HEK293 (cell line): Measurements from ENCODE around the gene SUMO3.

Experiments used
- CTCF ChIA-PET: fragments of 350-600 bp; formaldehyde crosslinking; extraction: SDS; loops from one replicate; lab custom pipeline; 2021; ENCODE audit warnings: antibody characterized with exemption; lab: Yijun Ruan, JAX
- POLR2A ChIA-PET: fragments of 300-600 bp; formaldehyde crosslinking; extraction: SDS; loops from one replicate; lab custom pipeline; 2020; ENCODE audit warnings: antibody characterized with exemption, inconsistent platforms; lab: Yijun Ruan, JAX
- H3K27ac ChIP-seq: fragments of 200-500 bp; sonication (Bioruptor generic); 2 replicates; pipeline ENCODE4 v1.5.1; 2014; ENCODE audit warnings: low read depth, low read length, control low read depth, inconsistent platforms; ENCODE audit errors: extremely low read depth
- H3K36me3 ChIP-seq, 2 experiments: fragments of 200-500 bp in 1 of 2; sonication (Bioruptor generic) in 1 of 2; 1 replicate in 1 of 2; 2 replicates in 1 of 2; pipeline ENCODE4 v1.5.1; 2014 to 2017; ENCODE audit warnings: inconsistent platforms in 2 of 2, low read length in 2 of 2; ENCODE audit not compliant: control insufficient read depth in 2 of 2, insufficient read depth in 1 of 2
- H3K4me1 ChIP-seq: fragments of 200-500 bp; sonication (Bioruptor generic); 2 replicates; pipeline ENCODE4 v1.5.1; 2014; ENCODE audit warnings: mild to moderate bottlenecking, low read length, inconsistent platforms; ENCODE audit not compliant: control insufficient read depth, insufficient read depth
- H3K4me3 ChIP-seq: 2 replicates; pipeline ENCODE4 v1.5.1; 2011; ENCODE audit warnings: low read depth, mild to moderate bottlenecking, control low read depth, low read length, moderate library complexity
- H3K9me3 ChIP-seq: fragments of 200-500 bp; sonication (Bioruptor generic); 2 replicates; pipeline ENCODE4 v1.5.1; 2014; ENCODE audit warnings: low read depth, low read length, inconsistent platforms; ENCODE audit not compliant: control insufficient read depth, insufficient read depth
- BCL6B ChIP-seq: fragments of 450-650 bp; formaldehyde crosslinking; IDR thresholded peaks from 2 replicates; pipeline ENCODE4 v1.5.1; 2017; ENCODE audit warnings: missing biosample characterization, missing genetic modification characterization
- PRDM10 ChIP-seq: fragments of 450-650 bp; formaldehyde crosslinking; IDR thresholded peaks from 2 replicates; pipeline ENCODE4 v1.5.1; 2016; ENCODE audit warnings: missing biosample characterization, missing genetic modification characterization
- RBAK ChIP-seq: fragments of 450-650 bp; formaldehyde crosslinking; IDR thresholded peaks from 2 replicates; pipeline ENCODE4 v1.5.1; 2016; ENCODE audit warnings: missing biosample characterization, missing genetic modification characterization
- TCF7L2 ChIP-seq: IDR thresholded peaks from 2 replicates; pipeline ENCODE4 v1.6.1; 2011; ENCODE audit warnings: low read depth, mild to moderate bottlenecking, inconsistent platforms, low read length, moderate library complexity, borderline replicate concordance
- WT1 ChIP-seq: fragments of 450-650 bp; formaldehyde crosslinking; IDR thresholded peaks from 2 replicates; pipeline ENCODE4 v1.5.1; 2016; ENCODE audit warnings: missing biosample characterization, missing genetic modification characterization
- YY2 ChIP-seq: fragments of 450-650 bp; formaldehyde crosslinking; IDR thresholded peaks from 2 replicates; pipeline ENCODE4 v1.5.1; 2016; ENCODE audit warnings: missing biosample characterization, missing genetic modification characterization
- ZBTB26 ChIP-seq: fragments of 450-650 bp; formaldehyde crosslinking; optimal IDR thresholded peaks from 2 replicates; pipeline ENCODE3; 2016; ENCODE audit warnings: missing biosample characterization, mild to moderate bottlenecking, missing genetic modification characterization
- ZBTB49 ChIP-seq: fragments of 450-650 bp; formaldehyde crosslinking; IDR thresholded peaks from 2 replicates; pipeline ENCODE4 v1.5.1; 2016; ENCODE audit warnings: missing biosample characterization, missing genetic modification characterization, low read depth
- ZNF184 ChIP-seq: fragments of 450-650 bp; IDR thresholded peaks from 2 replicates; pipeline ENCODE4 v1.5.1; 2018; ENCODE audit warnings: missing biosample characterization, mild to moderate bottlenecking, missing genetic modification characterization
- ZNF248 ChIP-seq: fragments of 450-650 bp; formaldehyde crosslinking; IDR thresholded peaks from 2 replicates; pipeline ENCODE4 v1.5.1; 2017; ENCODE audit warnings: missing biosample characterization, missing genetic modification characterization
- ZNF341 ChIP-seq: fragments of 450-650 bp; formaldehyde crosslinking; IDR thresholded peaks from 2 replicates; pipeline ENCODE4; 2016; ENCODE audit warnings: low read depth, missing biosample characterization, missing genetic modification characterization
- ZNF423 ChIP-seq: fragments of 450-650 bp; formaldehyde crosslinking; IDR thresholded peaks from 2 replicates; pipeline ENCODE4 v1.5.1; 2016; ENCODE audit warnings: missing biosample characterization, missing genetic modification characterization
- ZNF488 ChIP-seq: fragments of 450-650 bp; formaldehyde crosslinking; IDR thresholded peaks from 2 replicates; pipeline ENCODE4 v1.5.1; 2016; ENCODE audit warnings: missing biosample characterization, missing genetic modification characterization
- ZNF501 ChIP-seq: fragments of 450-650 bp; formaldehyde crosslinking; IDR thresholded peaks from 2 replicates; pipeline ENCODE4 v1.5.1; 2016; ENCODE audit warnings: missing biosample characterization, missing genetic modification characterization
- ZNF514 ChIP-seq: fragments of 450-650 bp; formaldehyde crosslinking; IDR thresholded peaks from 2 replicates; pipeline ENCODE4 v1.5.1; 2016; ENCODE audit warnings: missing biosample characterization, missing genetic modification characterization
- ZNF558 ChIP-seq: fragments of 450-650 bp; formaldehyde crosslinking; IDR thresholded peaks from 2 replicates; pipeline ENCODE4 v1.5.1; 2016; ENCODE audit warnings: missing biosample characterization, missing genetic modification characterization
- ZNF600 ChIP-seq: fragments of 450-650 bp; formaldehyde crosslinking; IDR thresholded peaks from 2 replicates; pipeline ENCODE4 v1.5.1; 2016; ENCODE audit warnings: missing biosample characterization, missing genetic modification characterization
- ZNF660 ChIP-seq: fragments of 450-650 bp; IDR thresholded peaks from 2 replicates; pipeline ENCODE4 v1.5.1; 2018; ENCODE audit warnings: missing biosample characterization, mild to moderate bottlenecking, missing genetic modification characterization
- ZNF677 ChIP-seq: fragments of 450-650 bp; IDR thresholded peaks from 2 replicates; pipeline ENCODE4 v1.5.0; 2018; ENCODE audit warnings: missing biosample characterization, mild to moderate bottlenecking, missing genetic modification characterization, moderate library complexity
- ZNF768 ChIP-seq: fragments of 450-650 bp; formaldehyde crosslinking; IDR thresholded peaks from 2 replicates; pipeline ENCODE4 v1.5.1; 2018; ENCODE audit warnings: missing biosample characterization, mild to moderate bottlenecking, missing genetic modification characterization
- ZNF792 ChIP-seq: fragments of 450-650 bp; formaldehyde crosslinking; IDR thresholded peaks from 2 replicates; pipeline ENCODE4 v1.5.1; 2016; ENCODE audit warnings: missing biosample characterization, missing genetic modification characterization

SUMO3 gene

GRCh38 chr21:44817914-44818639 lies at the start of gene SUMO3:
Gene SUMO3, minus strand, starts transcription at chr21:44818062. Its CDS starts 94 bp downstream, at chr21:44817968.
- CTCF ChIA-PET = no interaction called here
- Histone ChIP-seq H3K9me3 (no peaks in the 10 kb centered on the region), H3K4me1 (no peaks in the 10 kb centered on the region), H3K36me3 (peaks cover 0 to 8% of the 10 kb centered on the region in 2 experiments; a peak in 1 of 3 replicates), H3K4me3 (peak within 1 kb of the TSS; percentile 55), H3K27ac (peak within 1 kb of the TSS; percentile 76)
- POLR2A ChIA-PET = interaction anchor here (1.0 to 1.1 kb wide), 4 partner anchors 14 to 256 kb away, joined by 3 to 19 read pairs (median 14); partner anchors contain the start of genes ADARB1, PTTG1IP and UBE2G2
- no peak for TF ChIP-seq YY2 (tag by site-specific recombination)
- no peak for TF ChIP-seq ZNF501
- TF ChIP-seq ZNF248 (tag by site-specific recombination) = no peak
- TF ChIP-seq ZNF677 = peak; percentile 21; the same call in 1 of the 2 replicates
- no peak for TF ChIP-seq TCF7L2
- peak; percentile 24 for TF ChIP-seq ZBTB26
- no peak for TF ChIP-seq ZNF514

GRCh38 chr21:44867464-44867863 lies 49.6 kb upstream of the SUMO3 start:
- ChIA-PET CTCF (interaction anchor here (0.6 to 2.0 kb wide), 3 partner anchors 25 to 66 kb away, joined by 3 to 5 read pairs (median 3); partner anchors contain the start of gene UBE2G2), POLR2A (no interaction called here)
- no peak overlapping the region for H3K4me3 ChIP-seq
- H3K9me3 ChIP-seq = no peaks in the 10 kb centered on the region
- no peak overlapping the region for H3K27ac ChIP-seq
- H3K36me3 ChIP-seq = peaks cover 0 to 33% of the 10 kb centered on the region in 2 experiments; a peak in 2 of 3 replicates
- H3K4me1 ChIP-seq = peaks cover 25% of the 10 kb centered on the region
- TF ChIP-seq ZNF184 (tag by site-specific recombination) (no peak), WT1 (tag by site-specific recombination) (no peak), ZNF768 (tag by site-specific recombination) (no peak), BCL6B (tag by site-specific recombination) (no peak), ZNF600 (tag by site-specific recombination) (no peak), ZNF792 (no peak), ZNF423 (tag by site-specific recombination) (no peak), ZNF558 (tag by site-specific recombination) (no peak), ZBTB49 (no peak), ZNF341 (tag by site-specific recombination) (no peak), PRDM10 (tag by site-specific recombination) (no peak), RBAK (tag by site-specific recombination) (no peak), ZNF488 (tag by site-specific recombination) (no peak), ZNF660 (tag by site-specific recombination) (no peak)
